ENCODE results near the gene FIGLA. TPM values are rescaled to one million over a fixed set of nuclear protein-coding genes. Genes with fewer than 3 reads are reported as not detected.

FIGLA gene
- total RNA-seq, 1 experiment from 2014 or later: not detected

GRCh38 chr2:70746094-70746974 lies 44.1 kb downstream of the FIGLA start:
- H2BK20ac ChIP-seq (ENCODE audit: low read depth, low read length, poor library complexity, severe bottlenecking): no peak overlapping the region
- Mint-ChIP-seq H3K27me3 (ENCODE audit: low read depth) (no peaks in the 10 kb centered on the region), H3K4me3 (peak overlapping the region in 1 of 2 experiments; percentile 38; a peak in 1 of 5 replicates), H3K4me1 (peaks cover 52 to 53% of the 10 kb centered on the region in 2 experiments), H3K9me3 (peaks cover 0 to 3% of the 10 kb centered on the region in 2 experiments; a peak in 1 of 5 replicates), H3K36me3 (ENCODE audit: insufficient read depth in 1 of 3, low read depth in 3 of 3) (peaks cover 8 to 13% (median 10%) of the 10 kb centered on the region in 3 experiments; a peak in 6 of 7 replicates), H3K27ac (peak overlapping the region; percentile 17 to 59 (median 37); a peak in 3 of 7 replicates)
- H3K56ac ChIP-seq (ENCODE audit: insufficient read length, low read depth, low read length): no peak overlapping the region
- no peak for DNase-seq
- H3K79me2 ChIP-seq (ENCODE audit: insufficient read depth, low read length): peaks cover 59% of the 10 kb centered on the region; the same call in 1 of the 2 replicates
- WGBS (ENCODE audit: extremely low coverage, insufficient read length, low lambda C conversion rate): no CpG with 5 or more reads among the region's 5 CpGs
- no peaks in the 10 kb centered on the region for H3K9me3 ChIP-seq (ENCODE audit: control insufficient read depth, low read depth, low read length)
- no peak overlapping the region for H3T11ph ChIP-seq (ENCODE audit: low read length)
- H3K27ac ChIP-seq (ENCODE audit: insufficient read length, low read depth, low read length): no peak overlapping the region
- no peak overlapping the region for H4K91ac ChIP-seq (ENCODE audit: insufficient read length, low read depth, low read length)
- no peak overlapping the region for H2AK5ac ChIP-seq (ENCODE audit: insufficient read length, low read length)
- no peak overlapping the region for H3K18ac ChIP-seq (ENCODE audit: insufficient read length, low read depth, low read length)
- no peak overlapping the region for H3K4me2 ChIP-seq (ENCODE audit: insufficient read depth, insufficient read length, low read length)
- no peak overlapping the region for H3K4ac ChIP-seq (ENCODE audit: low read depth, low read length)
- H3K79me1 ChIP-seq (ENCODE audit: insufficient read depth, low read depth, low read length, poor library complexity, severe bottlenecking): peaks cover 8% of the 10 kb centered on the region
- peaks cover 3% of the 10 kb centered on the region for H4K20me1 ChIP-seq (ENCODE audit: control insufficient read depth, insufficient read depth, insufficient read length)
- H2BK120ac ChIP-seq (ENCODE audit: low read depth, low read length, poor library complexity, severe bottlenecking): no peak overlapping the region
- H3K27me3 ChIP-seq (ENCODE audit: insufficient read depth, low read length): no peaks in the 10 kb centered on the region
- no peak overlapping the region for H2AFZ ChIP-seq (ENCODE audit: low read length)
- H3K23ac ChIP-seq (ENCODE audit: insufficient read length, low read depth, low read length): no peak overlapping the region
- no peak overlapping the region for H3K14ac ChIP-seq (ENCODE audit: insufficient read depth, low read length)
- no peaks in the 10 kb centered on the region for H3K23me2 ChIP-seq (ENCODE audit: insufficient read length, low read depth, low read length, poor library complexity, severe bottlenecking)
- no peak overlapping the region for H4K8ac ChIP-seq (replicated peaks; ENCODE audit: insufficient read length, low read depth, low read length)
- H2BK15ac ChIP-seq (ENCODE audit: low read depth, low read length): no peak overlapping the region
- TF ChIP-seq CTCF (conservative IDR thresholded peaks at IDR 0.05): no peak
- no peak overlapping the region for H4K5ac ChIP-seq (ENCODE audit: insufficient read length, low read depth, low read length)
- peaks cover 19% of the 10 kb centered on the region for H3K4me1 ChIP-seq (ENCODE audit: insufficient read depth, low read length)
- H3K9ac ChIP-seq (ENCODE audit: extremely low read depth, insufficient read length, low read length): no peak overlapping the region
- H2BK12ac ChIP-seq (ENCODE audit: insufficient read length, low read depth, low read length): no peak overlapping the region
- no peak overlapping the region for H2BK5ac ChIP-seq (ENCODE audit: insufficient read length, low read length)

All from H9 (cell line).